ENCODE measurements around the gene KIAA0513.

GRCh38 chr16:85010446-85010930 is 17.1 kb upstream of the KIAA0513 start:
- TF ChIP-seq CTCF (IDR thresholded peaks at IDR 0.05; ENCODE audit: low read length) (no peak), EZH2 (IDR thresholded peaks at IDR 0.05; ENCODE audit: borderline replicate concordance, low read length) (no peak)

All from OCI-LY1 (cell line).